Measurements from ENCODE around the gene PDE4C.

The PDE4C gene

DNA sequence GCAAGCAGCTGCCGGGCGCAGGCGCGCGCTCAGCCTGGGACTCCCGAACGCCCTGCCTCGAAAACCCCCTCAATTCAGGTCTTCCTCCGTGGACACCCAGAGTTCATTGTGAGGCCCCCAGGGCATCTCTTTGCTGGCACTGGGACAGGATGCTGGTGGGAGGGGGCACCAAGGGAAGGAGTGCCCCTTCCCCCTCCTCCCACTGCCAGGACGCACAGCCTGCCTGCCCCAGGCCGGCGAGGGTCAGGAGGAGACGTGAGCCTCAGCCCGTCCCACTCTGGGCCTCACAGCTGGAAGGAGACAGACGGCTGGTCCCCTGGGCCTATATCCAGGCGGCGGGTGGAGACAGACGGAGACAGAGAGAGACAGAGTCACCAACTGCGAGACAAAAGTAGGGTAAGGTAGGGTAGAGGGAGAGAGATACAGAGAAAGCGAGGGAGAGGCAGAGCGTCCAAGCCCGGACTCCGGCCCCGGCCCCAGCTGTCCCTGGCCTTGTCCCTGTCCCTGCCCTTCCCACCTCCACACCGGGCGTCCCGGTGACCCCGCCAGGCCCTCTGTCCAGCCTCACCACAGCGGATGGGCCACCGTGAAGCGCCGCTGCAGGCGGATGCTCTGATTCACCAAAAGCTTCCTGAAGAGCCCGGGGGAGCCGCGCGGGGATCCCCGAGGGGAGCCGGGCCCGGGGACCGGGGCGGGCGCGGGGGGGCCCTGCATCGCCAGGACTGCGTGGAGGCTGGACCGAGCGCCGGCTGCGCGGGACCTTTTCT is at the start of gene PDE4C:
Gene PDE4C (minus strand): TSS at position 737 of the 767 bp plus-strand sequence. CDS start 23 bp downstream, at position 714.
- no peak for DNase-seq

DNA sequence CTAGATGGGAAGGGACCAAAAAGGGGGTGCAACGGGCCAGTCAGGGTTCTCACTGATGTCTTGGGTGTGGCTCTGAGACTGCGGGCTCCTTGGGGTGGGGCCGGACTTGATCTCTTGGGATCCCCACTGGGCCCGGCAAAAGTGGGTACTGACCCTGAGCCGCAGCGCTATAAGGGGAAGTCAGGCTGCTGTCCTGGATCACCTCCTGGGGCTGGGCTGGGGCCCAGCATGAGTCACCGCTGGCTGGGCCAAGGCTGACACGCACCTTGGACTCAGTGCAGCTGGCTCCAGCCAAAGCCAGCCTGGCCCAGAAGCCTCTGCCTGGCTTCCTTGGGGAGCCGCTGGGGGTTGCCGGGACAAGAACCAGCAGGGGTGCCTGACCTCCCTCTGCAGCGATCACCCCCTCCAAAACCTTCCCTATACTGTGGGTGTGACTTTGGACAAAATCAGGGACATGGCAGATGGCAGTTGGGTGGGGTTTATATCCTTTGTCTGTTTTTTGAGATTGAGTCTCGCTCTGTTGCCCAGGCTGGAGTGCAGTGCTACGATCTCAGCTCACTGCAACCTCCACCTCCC is 48.6 kb upstream of the PDE4C start:
- peak; percentile 51 for DNase-seq

DNA sequence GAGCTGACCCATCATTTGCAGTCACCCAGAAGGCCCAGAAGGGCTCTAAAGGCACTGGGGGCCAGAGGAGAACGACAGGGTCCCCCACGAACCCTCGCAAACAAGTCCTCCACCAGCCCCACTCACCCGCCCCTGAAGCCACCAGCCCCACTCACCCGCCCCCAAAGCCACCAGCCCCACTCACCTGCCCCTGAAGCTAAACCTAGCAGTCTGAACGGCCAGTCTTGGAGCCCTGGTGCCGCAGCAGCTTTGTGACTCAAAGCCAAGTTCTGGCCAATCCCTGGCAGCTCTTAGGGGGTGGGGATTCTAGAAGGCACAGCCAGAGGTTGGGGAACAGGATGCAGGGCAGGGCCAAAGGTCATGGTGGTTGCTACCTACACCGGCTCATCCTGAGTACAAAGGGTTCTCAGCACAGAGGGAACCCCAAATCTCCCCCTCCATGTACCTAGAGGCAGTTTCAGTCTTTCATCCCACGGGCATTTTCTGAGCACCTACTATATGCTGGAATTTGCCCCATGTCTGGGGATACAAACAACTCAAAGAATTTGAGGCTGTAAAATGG is 48.1 kb upstream of the PDE4C start, which contains the start of gene IQCN:
Gene IQCN (minus strand): TSS at position 234 of the 562 bp plus-strand sequence. CDS start 4,974 bp downstream, outside the sequence.
- peak; percentile 64 for DNase-seq

DNA sequence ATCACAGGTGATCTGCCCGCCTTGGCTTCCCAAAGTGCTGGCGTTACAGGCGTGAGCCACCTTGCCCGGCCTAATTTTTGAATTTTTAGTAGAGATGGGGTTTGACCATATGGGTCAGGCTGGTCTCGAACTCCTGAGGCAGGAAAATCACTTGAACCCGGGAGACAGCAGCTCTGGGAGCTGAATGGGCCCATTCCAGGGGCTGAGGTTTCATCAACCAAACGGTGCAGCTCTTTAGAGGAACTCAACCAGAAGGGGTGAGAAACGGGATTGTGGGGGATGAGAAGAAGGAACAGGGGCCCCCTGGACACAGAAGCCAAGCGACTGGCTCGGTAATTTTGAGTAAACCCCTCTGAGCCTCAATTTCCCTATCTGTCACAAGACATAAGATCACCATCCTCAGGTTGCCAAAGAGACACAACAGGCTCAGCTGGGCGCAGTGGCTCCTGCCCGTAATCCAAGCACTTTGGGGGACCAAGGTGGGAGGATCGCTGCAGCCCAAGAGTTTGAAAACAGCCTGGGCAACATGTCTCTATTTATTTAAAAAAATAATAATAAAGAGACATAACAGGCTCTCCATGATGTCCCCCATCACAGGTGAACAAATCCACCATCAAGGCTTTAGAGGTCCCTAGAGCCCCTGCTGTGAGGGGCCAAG is 47.5 kb upstream of the PDE4C start:
- DNase-seq: peak; percentile 45

DNA sequence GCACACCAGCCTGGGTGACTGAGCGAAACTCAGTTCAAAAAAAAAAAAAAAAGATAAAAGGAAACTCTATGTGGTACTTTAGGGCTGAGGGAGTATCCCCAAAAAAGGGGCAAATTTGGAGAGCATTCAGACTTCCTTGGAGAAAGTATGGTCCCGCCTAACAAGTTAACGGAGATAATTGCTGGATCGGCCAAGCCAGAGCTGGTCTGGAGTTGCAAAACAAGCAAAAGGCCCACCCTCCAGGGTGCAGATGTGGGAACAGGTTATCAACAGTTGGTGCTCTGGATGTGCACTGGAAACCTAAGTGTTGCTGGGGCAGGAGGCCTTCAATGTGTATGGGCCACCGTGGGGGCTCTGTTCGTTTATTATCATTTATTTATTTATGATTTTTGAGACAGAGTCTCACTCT is 45.2 kb upstream of the PDE4C start:
- peak; percentile 56 for DNase-seq

DNA sequence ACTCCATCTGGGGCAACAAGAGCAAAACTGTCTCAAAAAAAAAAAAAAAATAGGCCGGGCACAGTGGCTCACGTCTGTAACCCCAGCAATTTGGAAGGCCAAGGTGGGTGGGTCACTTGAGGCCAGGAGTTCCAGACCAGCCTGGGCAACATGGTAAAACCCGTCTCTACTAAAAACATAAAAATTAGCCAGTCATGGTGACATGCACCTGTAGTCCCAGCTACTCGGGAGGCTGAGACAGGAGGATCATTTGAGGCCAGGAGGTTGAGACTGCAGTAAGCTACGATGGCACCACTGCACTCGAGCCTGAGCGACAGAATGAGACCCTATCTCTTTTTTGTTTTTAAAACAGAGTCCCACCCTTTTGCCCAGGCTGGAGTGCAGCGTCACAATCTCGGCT is 44.1 kb upstream of the PDE4C start:
- no peak for DNase-seq

DNA sequence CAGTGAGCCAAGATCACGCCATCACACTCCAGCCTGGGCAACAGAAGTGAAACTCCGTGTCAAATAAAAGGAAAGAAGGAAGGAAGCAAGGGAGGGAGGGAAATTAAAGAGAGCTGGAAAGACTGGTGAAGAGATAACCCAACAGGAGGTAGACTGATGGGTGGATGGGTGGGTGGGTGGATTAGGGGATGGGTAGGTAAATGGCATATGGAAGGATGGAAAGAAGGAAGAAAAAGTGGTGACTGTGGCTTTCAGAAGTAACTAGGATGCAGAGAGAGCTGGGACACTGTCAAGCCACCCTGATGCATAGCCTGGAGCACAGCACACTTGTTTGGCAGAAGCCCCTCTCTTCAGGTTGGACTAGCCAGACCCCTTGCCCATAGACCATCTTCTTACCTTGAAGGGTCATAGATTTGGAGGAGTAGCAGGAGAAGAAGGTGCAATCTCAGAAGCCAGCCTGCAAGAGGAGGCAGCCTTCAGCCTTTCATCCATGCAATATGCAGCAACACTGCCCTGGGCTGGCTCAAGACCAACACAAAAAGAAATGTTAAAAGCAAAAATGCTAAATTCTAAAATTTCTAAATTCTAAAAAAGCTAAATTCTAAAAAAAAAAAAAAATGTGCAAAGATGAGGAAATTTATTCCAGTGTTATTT is 43.0 kb upstream of the PDE4C start:
- DNase-seq: no peak

DNA sequence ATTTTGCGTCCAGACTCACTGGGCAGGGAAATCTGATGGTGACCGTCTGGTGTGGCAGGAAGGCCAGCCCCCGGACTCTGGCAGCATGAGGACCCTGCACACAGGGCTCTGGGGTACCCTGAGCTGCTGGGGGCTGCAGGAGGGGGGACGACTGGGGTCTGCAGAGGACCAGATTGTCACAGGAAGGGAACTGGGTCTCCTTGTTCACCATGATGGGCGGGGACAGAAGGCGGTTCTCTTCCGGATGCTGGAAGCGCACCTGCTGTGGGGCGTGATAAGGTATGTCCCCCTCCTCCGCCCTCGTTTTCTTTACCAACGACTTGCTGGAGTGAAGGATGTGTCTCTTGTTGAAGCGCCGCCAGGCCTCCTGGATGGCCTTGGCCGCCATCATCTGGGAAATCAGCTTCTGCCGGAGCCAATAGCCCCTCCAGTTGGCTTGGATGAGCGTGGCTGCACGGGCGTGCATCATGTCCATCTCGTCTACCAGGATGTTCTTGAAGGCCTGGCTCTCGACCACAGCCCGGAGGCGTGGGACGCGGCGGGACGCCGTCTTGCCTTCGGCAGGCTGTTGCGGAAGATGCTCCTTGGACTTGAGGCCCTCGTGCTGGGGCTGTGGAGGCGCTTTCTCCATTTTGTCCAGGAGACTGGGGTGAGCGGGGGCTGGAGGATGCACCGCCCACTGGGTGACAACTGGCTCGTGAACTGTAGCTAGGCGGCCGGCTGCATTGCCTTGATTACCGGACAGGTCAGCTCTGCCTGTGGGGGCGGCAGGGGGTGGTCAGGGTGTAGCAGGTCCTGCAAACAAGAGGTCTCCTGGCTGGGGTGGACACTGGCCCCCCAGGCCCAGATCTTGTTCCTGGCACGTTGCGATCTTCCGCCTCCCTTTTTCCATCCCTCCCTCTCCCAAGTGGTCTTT is 40.8 kb upstream of the PDE4C start:
- no peak for DNase-seq

DNA sequence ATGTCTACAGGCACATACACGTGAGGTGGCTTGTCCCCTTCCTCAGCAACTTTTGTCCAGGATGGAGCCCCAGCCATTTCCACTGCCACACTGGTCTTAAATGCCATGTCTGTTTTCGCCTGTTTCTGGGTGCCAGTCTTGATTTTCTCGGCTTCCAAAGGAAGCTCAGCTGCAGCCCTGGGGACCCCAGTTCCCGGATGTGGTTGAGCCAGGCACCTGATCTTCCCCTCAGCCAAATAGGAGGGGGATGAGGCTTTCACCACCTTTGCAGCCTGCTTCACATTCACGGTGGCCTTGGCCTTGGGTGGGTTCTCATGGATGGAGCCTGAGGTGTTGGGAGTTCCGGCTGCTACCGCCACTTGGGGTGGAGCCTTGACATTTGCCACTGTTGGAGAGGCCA is 39.3 kb upstream of the PDE4C start:
- no peak for DNase-seq

DNA sequence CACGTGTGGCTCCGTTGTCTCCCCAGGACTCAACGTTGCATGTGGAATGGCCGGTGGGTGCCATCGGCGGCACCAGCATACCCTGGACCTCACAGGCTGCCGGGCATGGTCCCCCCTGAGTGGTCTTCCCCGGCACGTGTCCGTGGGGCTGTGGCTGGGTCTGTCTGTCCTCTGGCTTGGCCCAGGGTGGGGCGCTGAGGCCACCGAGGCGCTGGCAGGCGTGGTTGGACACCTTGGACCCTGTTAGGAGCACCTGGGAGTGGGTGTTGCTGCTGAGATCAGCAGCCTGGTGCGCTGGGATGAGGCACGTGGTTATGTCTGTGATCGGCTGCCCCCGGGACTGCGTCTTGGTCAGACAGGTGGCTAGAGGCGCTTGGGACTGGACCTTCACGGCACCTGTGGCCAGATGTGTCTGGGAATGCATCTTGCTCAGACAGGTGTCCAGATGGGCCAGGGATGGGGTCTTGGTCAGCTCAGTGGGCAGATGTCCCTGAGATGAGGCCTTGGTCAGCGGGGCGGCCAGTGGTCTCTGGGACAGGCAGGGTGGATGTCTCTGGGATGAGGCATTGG is 38.8 kb upstream of the PDE4C start:
- DNase-seq: no peak

DNA sequence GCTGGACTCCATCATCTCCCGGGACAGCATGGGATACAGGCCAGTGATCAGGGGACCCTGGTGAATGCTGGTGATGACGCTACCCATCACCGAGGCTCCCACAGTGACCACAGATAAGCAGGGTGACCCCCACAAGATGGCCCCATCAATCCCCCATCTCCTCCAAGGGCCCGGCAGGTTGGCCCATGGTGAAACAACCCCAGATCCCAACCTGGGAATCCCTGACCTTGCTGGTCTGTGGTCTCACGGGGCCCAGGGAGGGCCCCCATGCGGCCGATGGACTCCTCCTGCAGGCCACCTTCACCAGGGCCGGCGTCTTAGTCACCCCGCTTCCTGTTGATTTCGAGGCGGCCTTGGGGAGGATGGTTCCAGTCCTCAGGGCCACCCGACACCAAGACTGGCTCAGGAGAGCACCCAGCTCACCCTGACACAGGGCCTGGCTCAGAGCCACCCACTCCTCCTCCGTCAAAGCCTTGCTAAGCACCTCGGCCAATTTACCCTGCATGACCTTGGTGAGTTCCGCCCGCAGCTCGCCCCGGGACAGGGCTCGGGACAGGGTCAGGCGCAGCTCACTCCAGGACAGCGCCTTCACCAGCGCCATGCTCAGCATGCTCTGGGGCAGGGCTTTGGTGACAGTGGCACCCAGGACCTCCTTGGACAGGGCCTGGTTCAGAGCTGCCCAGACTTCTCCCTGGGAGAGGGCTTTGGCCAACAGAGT is 38.1 kb upstream of the PDE4C start:
- no peak for DNase-seq

DNA sequence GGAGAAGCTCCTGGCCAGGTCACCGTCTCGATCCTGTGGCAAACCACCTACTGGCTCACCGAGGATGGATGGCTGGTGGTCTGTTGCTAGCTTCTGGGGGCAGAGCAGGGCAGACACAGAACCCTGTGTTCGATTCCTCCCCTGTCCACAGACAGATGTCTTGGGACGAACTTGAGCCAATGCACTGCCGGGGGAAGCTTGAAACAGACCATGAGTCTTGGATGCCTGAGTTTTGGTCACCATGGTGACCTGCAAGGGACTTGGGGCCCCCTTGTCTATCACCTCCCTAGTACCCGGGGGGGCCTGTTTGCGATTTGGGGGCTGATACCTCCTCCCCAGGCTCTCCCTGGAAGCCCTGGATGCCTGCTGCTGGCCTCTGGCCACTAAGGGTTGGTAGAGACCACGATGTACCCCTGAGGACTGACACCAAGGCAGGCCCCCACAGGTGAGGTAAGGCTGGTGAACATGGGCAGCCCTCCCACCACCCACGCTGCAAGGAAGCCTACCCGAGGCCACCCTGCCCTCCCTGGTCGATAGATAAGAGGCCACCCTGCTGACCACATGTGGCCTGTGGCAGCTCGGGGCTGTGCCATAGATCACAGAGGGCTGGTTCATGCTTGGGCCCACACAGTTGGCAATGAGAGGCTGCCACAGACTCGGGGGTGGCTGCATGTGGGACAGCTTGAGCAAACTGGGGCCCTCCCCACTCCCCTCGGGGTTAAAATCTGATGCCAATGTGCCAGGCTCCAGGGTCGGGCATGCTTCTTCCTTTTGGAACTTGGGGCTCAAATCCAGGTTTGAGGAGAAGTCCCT is 37.3 kb upstream of the PDE4C start:
- no peak for DNase-seq

DNA sequence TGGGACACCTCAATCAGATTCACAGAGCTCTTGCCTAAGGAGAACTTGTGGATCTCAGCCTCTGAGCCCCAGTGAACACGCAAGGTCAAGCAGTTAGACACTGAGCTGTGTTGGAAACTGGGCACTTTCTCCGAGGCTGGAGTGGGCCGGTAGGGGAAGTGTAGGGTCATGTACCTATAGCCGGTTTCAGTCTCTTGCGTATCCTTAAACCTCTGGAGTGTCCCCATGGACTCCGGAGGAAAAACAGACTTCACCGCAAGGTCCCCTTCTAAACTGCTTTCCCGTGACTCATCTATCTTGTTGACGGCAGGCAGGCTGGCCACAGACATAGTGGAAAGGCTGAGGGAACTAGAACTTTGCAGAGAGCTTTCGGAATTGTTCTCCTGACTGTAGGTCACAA is 36.7 kb upstream of the PDE4C start:
- no peak for DNase-seq

DNA sequence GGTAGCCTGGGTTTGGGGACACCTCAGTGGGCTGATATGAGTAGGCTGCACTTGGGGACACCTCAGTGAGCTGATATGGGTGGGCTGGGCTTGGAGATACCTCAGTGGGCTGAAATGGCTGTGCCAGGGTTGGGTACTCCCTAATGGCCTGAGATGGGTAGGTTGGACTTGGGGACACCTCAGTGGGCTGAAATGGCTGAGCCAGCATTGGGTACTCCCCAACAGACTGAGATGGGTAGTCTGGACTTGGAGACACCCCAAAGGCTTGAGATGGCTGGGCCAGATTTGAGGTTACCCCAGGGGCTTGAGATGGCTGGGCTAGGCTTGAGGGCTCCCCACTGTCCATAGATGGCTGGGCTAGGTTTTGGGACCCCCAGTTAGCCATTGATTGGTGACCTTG is 35.9 kb upstream of the PDE4C start:
- DNase-seq: no peak

DNA sequence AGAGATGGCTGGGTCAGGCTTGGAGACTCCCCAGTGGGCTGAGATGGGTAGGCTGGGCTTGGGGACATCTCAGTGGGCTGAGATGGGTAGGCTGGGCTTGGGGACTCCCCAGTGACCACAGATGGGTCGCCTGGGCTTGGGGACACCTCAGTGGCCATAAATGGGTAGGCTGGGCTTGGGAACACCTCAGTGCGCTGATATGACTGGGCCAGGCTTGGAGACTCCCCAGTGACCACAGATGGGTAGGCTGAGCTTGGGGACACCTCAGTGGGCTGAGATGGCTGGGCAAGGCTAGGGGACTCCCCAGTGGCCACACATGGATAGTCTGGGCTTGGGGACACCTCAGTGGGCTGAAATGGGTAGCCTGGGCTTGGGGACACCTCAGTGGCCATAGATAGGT is 35.2 kb upstream of the PDE4C start:
- DNase-seq: no peak

DNA sequence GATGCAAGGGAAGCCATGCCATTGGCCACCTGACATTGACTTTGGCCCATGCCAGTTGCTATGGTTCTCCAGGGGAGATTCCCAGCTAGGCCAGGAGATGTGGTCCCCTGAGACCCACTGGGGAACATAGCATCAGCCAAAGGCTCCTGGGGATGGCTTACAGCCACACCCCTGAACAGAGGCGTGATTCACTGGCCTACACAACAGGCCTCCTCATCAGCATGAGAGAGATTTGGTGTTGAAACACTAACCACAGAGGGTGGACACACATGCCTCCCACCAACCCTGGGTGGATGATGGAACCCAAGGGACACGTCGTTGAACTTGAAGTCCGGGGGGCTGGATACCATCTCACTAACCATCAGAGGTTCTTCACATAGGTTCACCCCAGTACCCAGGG is 33.7 kb upstream of the PDE4C start:
- DNase-seq: no peak

DNA sequence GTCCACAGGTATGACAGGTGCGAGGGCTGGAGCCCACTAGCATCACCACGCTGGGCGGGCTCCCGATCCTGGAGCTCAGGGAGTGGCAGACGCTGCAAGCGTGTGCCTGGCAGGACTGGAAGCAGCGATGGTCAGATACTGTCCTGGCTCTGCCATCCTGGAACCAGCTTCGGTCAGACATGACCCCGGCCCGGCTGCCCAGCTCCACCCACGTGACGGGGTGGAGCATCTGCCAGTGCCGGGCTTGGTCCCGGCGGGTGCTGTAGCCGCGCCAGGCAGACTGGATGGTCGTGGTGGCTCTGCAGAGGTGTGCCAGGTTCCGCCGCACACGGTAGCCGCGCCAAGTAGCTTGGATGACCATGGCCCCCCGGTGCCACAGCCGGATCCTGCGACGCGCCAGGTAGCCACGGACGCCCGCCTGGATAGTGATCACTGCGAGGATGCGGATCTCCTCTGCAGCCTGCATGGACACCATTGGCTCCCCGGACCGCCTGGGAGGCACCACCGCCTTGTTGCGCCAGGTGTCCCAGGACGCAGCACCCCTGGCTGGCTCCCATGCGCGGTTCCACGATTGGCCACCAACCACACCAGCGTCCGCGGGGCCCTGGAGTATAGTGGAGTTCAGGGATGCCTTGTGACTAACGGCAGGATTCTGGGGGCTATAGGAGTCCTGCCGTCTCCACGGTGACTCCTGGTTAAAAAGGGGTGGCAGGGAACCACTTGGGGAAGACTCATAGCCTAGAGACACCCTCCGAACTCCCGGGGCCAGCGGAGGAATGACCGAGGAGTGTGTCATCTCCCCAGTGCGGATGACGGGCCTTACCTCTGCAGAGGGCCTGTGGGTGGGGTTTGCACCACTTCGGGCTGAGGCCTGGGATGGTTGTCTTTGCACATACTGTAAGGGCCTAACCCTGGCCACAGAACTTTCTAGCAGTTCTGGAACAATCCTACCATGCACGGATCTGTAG is 31.5 kb upstream of the PDE4C start:
- no peak for DNase-seq

DNA sequence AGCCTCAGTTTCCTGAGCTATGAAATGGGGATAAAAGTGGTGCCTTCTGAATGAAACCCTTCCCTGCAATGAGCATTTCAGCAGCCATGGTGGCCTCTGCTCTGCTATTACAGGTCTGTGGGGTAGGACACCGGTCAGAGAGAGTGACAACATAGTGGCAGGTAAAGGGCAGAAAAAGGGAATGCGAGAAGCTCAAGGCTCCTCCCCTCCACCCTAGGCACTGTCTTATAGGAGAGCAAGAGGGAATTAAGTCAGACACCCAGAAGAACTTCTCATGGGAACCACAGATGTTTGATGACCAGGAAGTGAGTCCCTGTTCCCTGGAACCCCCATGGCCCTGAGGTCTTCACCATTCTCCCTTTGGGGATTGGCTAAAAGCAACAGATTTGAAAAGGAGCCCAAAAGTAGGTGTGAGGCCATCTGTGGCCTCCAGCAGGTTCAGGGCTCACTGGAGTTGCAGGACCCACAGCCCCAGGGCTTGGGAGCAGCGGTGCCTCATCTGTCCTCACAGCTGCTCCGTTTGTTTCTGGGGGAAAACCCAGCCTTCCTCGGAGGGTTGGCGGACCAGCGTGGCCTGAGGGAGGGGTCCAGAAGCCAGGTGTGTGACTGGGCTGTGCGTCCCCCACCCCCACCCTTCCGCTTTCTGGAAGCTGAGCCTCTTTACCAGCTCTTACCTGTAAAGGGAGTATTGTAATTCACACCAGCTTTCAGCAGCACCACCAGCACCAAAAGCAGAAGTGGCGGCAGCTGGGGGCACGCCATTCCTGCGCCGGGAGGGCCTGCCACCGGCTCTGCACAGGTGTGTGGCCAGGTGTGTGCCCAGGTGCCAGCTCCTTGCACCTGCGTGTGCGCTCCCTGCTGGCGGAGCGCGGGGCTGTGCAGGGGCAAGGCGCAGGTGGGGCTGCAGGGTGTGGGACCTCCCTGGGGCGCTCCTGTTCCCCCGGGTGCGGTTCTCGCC is 28.6 kb upstream of the PDE4C start:
- DNase-seq: no peak
